GM23338 (cell line): ENCODE measurements around the gene UVRAG.

Experiments used
- CREB1 ChIP-seq: fragments of 250-450 bp; sonication (Bioruptor Pico); IDR thresholded peaks from 2 replicates; pipeline ENCODE4 v1.5.0; 2020; ENCODE audit warnings: low read depth, mild to moderate bottlenecking, moderate library complexity
- EZH2 ChIP-seq: fragments of 200-600 bp; sonication (generic); IDR thresholded peaks from one replicate; pipeline ENCODE4 v1.8.0; 2017; ENCODE audit warnings: antibody characterized with exemption, mild to moderate bottlenecking, low read depth; ENCODE audit not compliant: unreplicated experiment
- EZH2phosphoT487 ChIP-seq: fragments of 200-600 bp; sonication (generic); IDR thresholded peaks from one replicate; pipeline ENCODE4 v1.8.1; 2018; ENCODE audit warnings: antibody characterized with exemption; ENCODE audit not compliant: unreplicated experiment
- JUNB ChIP-seq: IDR thresholded peaks from one replicate; pipeline ENCODE4 v1.6.1; 2016; ENCODE audit warnings: antibody characterized with exemption; ENCODE audit not compliant: unreplicated experiment
- NANOG ChIP-seq: IDR thresholded peaks from 2 replicates; pipeline ENCODE4 v1.6.1; 2016; ENCODE audit warnings: antibody characterized with exemption, borderline replicate concordance
- POLR2AphosphoS5 ChIP-seq: IDR thresholded peaks from 2 replicates; pipeline ENCODE4 v1.6.1; 2016; ENCODE audit warnings: antibody characterized with exemption, low read depth
- STAT1 ChIP-seq: IDR thresholded peaks from one replicate; pipeline ENCODE4 v1.6.1; 2016; ENCODE audit warnings: antibody characterized with exemption; ENCODE audit not compliant: unreplicated experiment
- ZNF114 ChIP-seq: fragments of 250-450 bp; sonication (Bioruptor Pico); IDR thresholded peaks from 2 replicates; pipeline ENCODE4 v1.5.0; 2020; ENCODE audit warnings: mild to moderate bottlenecking, moderate library complexity
- ZNF331 ChIP-seq: fragments of 250-450 bp; sonication (Bioruptor Pico); IDR thresholded peaks from 2 replicates; pipeline ENCODE4 v1.5.0; 2020; ENCODE audit warnings: low read depth, mild to moderate bottlenecking, moderate library complexity
- TF ChIP-seq, protein P1 (sequence below), 2 experiments: fragments of 200-600 bp in 1 of 2; sonication (generic) in 1 of 2; conservative IDR thresholded peaks; 2 replicates each; pipeline versions ENCODE4 v1.5.1 to v1.6.1; 2016 to 2017; ENCODE audit warnings: antibody characterized with exemption in 2 of 2, low read depth in 2 of 2, mild to moderate bottlenecking in 2 of 2, moderate library complexity in 1 of 2
- TF ChIP-seq, protein P2 (sequence below): IDR thresholded peaks from one replicate; pipeline ENCODE4 v1.6.1; 2018; ENCODE audit warnings: antibody characterized with exemption; ENCODE audit not compliant: unreplicated experiment
- TF ChIP-seq, protein P3 (sequence below): IDR thresholded peaks from 2 replicates; pipeline ENCODE4 v1.6.1; 2016; ENCODE audit warnings: antibody characterized with exemption

- TF ChIP-seq, protein P1, sequence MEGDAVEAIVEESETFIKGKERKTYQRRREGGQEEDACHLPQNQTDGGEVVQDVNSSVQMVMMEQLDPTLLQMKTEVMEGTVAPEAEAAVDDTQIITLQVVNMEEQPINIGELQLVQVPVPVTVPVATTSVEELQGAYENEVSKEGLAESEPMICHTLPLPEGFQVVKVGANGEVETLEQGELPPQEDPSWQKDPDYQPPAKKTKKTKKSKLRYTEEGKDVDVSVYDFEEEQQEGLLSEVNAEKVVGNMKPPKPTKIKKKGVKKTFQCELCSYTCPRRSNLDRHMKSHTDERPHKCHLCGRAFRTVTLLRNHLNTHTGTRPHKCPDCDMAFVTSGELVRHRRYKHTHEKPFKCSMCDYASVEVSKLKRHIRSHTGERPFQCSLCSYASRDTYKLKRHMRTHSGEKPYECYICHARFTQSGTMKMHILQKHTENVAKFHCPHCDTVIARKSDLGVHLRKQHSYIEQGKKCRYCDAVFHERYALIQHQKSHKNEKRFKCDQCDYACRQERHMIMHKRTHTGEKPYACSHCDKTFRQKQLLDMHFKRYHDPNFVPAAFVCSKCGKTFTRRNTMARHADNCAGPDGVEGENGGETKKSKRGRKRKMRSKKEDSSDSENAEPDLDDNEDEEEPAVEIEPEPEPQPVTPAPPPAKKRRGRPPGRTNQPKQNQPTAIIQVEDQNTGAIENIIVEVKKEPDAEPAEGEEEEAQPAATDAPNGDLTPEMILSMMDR (conservative IDR thresholded peaks at IDR 0.05; ENCODE audit: low read depth in 2 of 2), result no peak
- TF ChIP-seq EZH2 (no peak), EZH2phosphoT487 (no peak), POLR2AphosphoS5 (no peak), CREB1 (CRISPR knock-in tag) (no peak), STAT1 (no peak), NANOG (no peak), ZNF331 (no peak), JUNB (no peak), ZNF114 (CRISPR knock-in tag) (no peak)
- TF ChIP-seq, protein P2, sequence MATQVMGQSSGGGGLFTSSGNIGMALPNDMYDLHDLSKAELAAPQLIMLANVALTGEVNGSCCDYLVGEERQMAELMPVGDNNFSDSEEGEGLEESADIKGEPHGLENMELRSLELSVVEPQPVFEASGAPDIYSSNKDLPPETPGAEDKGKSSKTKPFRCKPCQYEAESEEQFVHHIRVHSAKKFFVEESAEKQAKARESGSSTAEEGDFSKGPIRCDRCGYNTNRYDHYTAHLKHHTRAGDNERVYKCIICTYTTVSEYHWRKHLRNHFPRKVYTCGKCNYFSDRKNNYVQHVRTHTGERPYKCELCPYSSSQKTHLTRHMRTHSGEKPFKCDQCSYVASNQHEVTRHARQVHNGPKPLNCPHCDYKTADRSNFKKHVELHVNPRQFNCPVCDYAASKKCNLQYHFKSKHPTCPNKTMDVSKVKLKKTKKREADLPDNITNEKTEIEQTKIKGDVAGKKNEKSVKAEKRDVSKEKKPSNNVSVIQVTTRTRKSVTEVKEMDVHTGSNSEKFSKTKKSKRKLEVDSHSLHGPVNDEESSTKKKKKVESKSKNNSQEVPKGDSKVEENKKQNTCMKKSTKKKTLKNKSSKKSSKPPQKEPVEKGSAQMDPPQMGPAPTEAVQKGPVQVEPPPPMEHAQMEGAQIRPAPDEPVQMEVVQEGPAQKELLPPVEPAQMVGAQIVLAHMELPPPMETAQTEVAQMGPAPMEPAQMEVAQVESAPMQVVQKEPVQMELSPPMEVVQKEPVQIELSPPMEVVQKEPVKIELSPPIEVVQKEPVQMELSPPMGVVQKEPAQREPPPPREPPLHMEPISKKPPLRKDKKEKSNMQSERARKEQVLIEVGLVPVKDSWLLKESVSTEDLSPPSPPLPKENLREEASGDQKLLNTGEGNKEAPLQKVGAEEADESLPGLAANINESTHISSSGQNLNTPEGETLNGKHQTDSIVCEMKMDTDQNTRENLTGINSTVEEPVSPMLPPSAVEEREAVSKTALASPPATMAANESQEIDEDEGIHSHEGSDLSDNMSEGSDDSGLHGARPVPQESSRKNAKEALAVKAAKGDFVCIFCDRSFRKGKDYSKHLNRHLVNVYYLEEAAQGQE, result no peak
- TF ChIP-seq, protein P3, sequence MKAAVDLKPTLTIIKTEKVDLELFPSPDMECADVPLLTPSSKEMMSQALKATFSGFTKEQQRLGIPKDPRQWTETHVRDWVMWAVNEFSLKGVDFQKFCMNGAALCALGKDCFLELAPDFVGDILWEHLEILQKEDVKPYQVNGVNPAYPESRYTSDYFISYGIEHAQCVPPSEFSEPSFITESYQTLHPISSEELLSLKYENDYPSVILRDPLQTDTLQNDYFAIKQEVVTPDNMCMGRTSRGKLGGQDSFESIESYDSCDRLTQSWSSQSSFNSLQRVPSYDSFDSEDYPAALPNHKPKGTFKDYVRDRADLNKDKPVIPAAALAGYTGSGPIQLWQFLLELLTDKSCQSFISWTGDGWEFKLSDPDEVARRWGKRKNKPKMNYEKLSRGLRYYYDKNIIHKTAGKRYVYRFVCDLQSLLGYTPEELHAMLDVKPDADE, result no peak
These were observed 345.8 kb downstream of the UVRAG start for GRCh38 chr11:76160856-76161255.
